ENCODE results near the gene CTNND1. TPM values are rescaled to one million over a fixed set of nuclear protein-coding genes. Genes with fewer than 3 reads are reported as not detected.

The CTNND1 gene
- total and polyA plus RNA-seq, 3 experiments from 2014 or later = 0.95 to 4.4 (median 3.1) TPM

GRCh38 chr11:57764972-57765371 is 3.4 kb downstream of the CTNND1 start:
- ChIA-PET CTCF (no interaction called here), POLR2A (no interaction called here)
- DNase-seq = no peak
- peak overlapping the region in 1 of 8 donors; percentile 37 for H3K27ac Mint-ChIP-seq
- peaks cover 0 to 7% (median 4%) of the 10 kb centered on the region in 3 donors for H3K36me3 Mint-ChIP-seq
- H3K4me1 Mint-ChIP-seq = no peaks in the 10 kb centered on the region
- no peak overlapping the region for H3K4me3 ChIP-seq (ENCODE audit: low read length)
- no peaks in the 10 kb centered on the region for H3K27me3 Mint-ChIP-seq
- H3K4me1 ChIP-seq (ENCODE audit: insufficient read depth, low read length) = no peaks in the 10 kb centered on the region
- no peak overlapping the region for H3K27ac ChIP-seq (ENCODE audit: low read depth, low read length)
- H3K36me3 ChIP-seq (ENCODE audit: insufficient read depth, low read length) = no peaks in the 10 kb centered on the region
- H3K27me3 ChIP-seq (ENCODE audit: insufficient read depth, low read length, poor library complexity, severe bottlenecking) = no peaks in the 10 kb centered on the region
- H3K9me3 Mint-ChIP-seq = no peaks in the 10 kb centered on the region
- H3K9me3 ChIP-seq (ENCODE audit: low read length) = no peaks in the 10 kb centered on the region
- no peak overlapping the region for H3K4me3 Mint-ChIP-seq

GRCh38 chr11:57770793-57771192 is 9.2 kb downstream of the CTNND1 start:
- Histone ChIP-seq H3K27ac (ENCODE audit: low read depth, low read length) (no peak overlapping the region), H3K27me3 (ENCODE audit: insufficient read depth, low read length, poor library complexity, severe bottlenecking) (no peaks in the 10 kb centered on the region), H3K9me3 (ENCODE audit: low read length) (no peaks in the 10 kb centered on the region), H3K4me1 (ENCODE audit: insufficient read depth, low read length) (no peaks in the 10 kb centered on the region), H3K36me3 (ENCODE audit: insufficient read depth, low read length) (no peaks in the 10 kb centered on the region), H3K4me3 (ENCODE audit: low read length) (no peak overlapping the region)
- ChIA-PET CTCF (interaction anchor here (1.0 to 1.1 kb wide), 2 partner anchors 12 to 30 kb away, joined by 3 read pairs; no protein-coding TSS in a partner anchor), POLR2A (interaction anchor here (0.6 kb wide), 1 partner anchor 9 kb away, joined by 7 read pairs; no protein-coding TSS in a partner anchor)
- Mint-ChIP-seq H3K4me3 (no peak overlapping the region), H3K9me3 (no peaks in the 10 kb centered on the region), H3K27me3 (peaks cover 0 to under 1% of the 10 kb centered on the region in 2 donors), H3K27ac (no peak overlapping the region), H3K36me3 (peaks cover 2 to 5% (median 4%) of the 10 kb centered on the region in 3 donors), H3K4me1 (peaks cover 3 to 6% (median 5%) of the 10 kb centered on the region in 3 donors)
- no peak for DNase-seq

GRCh38 chr11:57771365-57771764 is 9.8 kb downstream of the CTNND1 start:
- POLR2A ChIA-PET = interaction anchor here (1.0 kb wide), 1 partner anchor 20 kb away, joined by 3 read pairs; the partner anchor contains the start of gene BTBD18
- Histone ChIP-seq H3K4me1 (ENCODE audit: insufficient read depth, low read length) (no peaks in the 10 kb centered on the region), H3K9me3 (ENCODE audit: low read length) (no peaks in the 10 kb centered on the region)

GRCh38 chr11:57772562-57772961 is 11.0 kb downstream of the CTNND1 start:
- H3K4me1 Mint-ChIP-seq = peaks cover 3 to 9% (median 5%) of the 10 kb centered on the region in 3 donors
- H3K27me3 Mint-ChIP-seq = peaks cover 0 to 1% of the 10 kb centered on the region in 2 donors
- Histone ChIP-seq H3K9me3 (ENCODE audit: low read length) (no peaks in the 10 kb centered on the region), H3K4me3 (ENCODE audit: low read length) (no peak overlapping the region), H3K4me1 (ENCODE audit: insufficient read depth, low read length) (no peaks in the 10 kb centered on the region), H3K27ac (ENCODE audit: low read depth, low read length) (no peak overlapping the region), H3K27me3 (ENCODE audit: insufficient read depth, low read length, poor library complexity, severe bottlenecking) (no peaks in the 10 kb centered on the region), H3K36me3 (ENCODE audit: insufficient read depth, low read length) (no peaks in the 10 kb centered on the region)
- H3K27ac Mint-ChIP-seq = peak overlapping the region in 2 of 8 donors; percentile 43
- no peak for DNase-seq
- peaks cover 0 to 7% (median 2%) of the 10 kb centered on the region in 3 donors for H3K36me3 Mint-ChIP-seq
- H3K4me3 Mint-ChIP-seq = no peak overlapping the region
- CTCF ChIA-PET = no interaction called here
- POLR2A ChIA-PET = no interaction called here
- no peaks in the 10 kb centered on the region for H3K9me3 Mint-ChIP-seq

More at GRCh38 chr11:57771365-57771764, 9.8 kb downstream of the CTNND1 start:
- Mint-ChIP-seq H3K27ac (no peak overlapping the region), H3K4me3 (no peak overlapping the region), H3K9me3 (no peaks in the 10 kb centered on the region), H3K4me1 (peaks cover 3 to 6% (median 5%) of the 10 kb centered on the region in 3 donors), H3K27me3 (peaks cover 0 to 1% of the 10 kb centered on the region in 2 donors), H3K36me3 (peaks cover 2 to 5% (median 3%) of the 10 kb centered on the region in 3 donors)
- no peak overlapping the region for H3K4me3 ChIP-seq (ENCODE audit: low read length)
- DNase-seq = no peak
- H3K27me3 ChIP-seq (ENCODE audit: insufficient read depth, low read length, poor library complexity, severe bottlenecking) = no peaks in the 10 kb centered on the region
- CTCF ChIA-PET = interaction anchor here (1.0 kb wide), 1 partner anchor 11 kb away, joined by 3 read pairs; no protein-coding TSS in a partner anchor
- no peak overlapping the region for H3K27ac ChIP-seq (ENCODE audit: low read depth, low read length)
- no peaks in the 10 kb centered on the region for H3K36me3 ChIP-seq (ENCODE audit: insufficient read depth, low read length)

- Mint-ChIP-seq H3K9me3 (no peaks in the 10 kb centered on the region), H3K4me1 (peaks cover 3 to 9% (median 5%) of the 10 kb centered on the region in 3 donors), H3K27me3 (peaks cover 0 to 1% of the 10 kb centered on the region in 2 donors), H3K27ac (no peak overlapping the region), H3K36me3 (peaks cover 0 to 7% (median 2%) of the 10 kb centered on the region in 3 donors), H3K4me3 (no peak overlapping the region)
- ChIA-PET POLR2A (interaction anchor here (0.7 kb wide), 1 partner anchor 28 kb away, joined by 4 read pairs; no protein-coding TSS in a partner anchor), CTCF (no interaction called here)
- no peaks in the 10 kb centered on the region for H3K9me3 ChIP-seq (ENCODE audit: low read length)
- H3K27ac ChIP-seq (ENCODE audit: low read depth, low read length) = no peak overlapping the region
- H3K36me3 ChIP-seq (ENCODE audit: insufficient read depth, low read length) = no peaks in the 10 kb centered on the region
- no peak overlapping the region for H3K4me3 ChIP-seq (ENCODE audit: low read length)
- no peak for DNase-seq
- no peaks in the 10 kb centered on the region for H3K4me1 ChIP-seq (ENCODE audit: insufficient read depth, low read length)
- H3K27me3 ChIP-seq (ENCODE audit: insufficient read depth, low read length, poor library complexity, severe bottlenecking) = no peaks in the 10 kb centered on the region
Observed at GRCh38 chr11:57773026-57773598, 11.5 kb downstream of the CTNND1 start.

GRCh38 chr11:57775491-57775890 is 13.9 kb downstream of the CTNND1 start:
- no peak for DNase-seq
- H3K4me3 ChIP-seq (ENCODE audit: low read length) = no peak overlapping the region
- no peaks in the 10 kb centered on the region for H3K27me3 ChIP-seq (ENCODE audit: insufficient read depth, low read length, poor library complexity, severe bottlenecking)
- peaks cover 0 to 7% (median 0%) of the 10 kb centered on the region in 3 donors for H3K36me3 Mint-ChIP-seq
- no peak overlapping the region for H3K27ac ChIP-seq (ENCODE audit: low read depth, low read length)
- H3K4me1 ChIP-seq (ENCODE audit: insufficient read depth, low read length) = no peaks in the 10 kb centered on the region
- peak overlapping the region in 2 of 8 donors; percentile 23 to 33 for H3K27ac Mint-ChIP-seq
- POLR2A ChIA-PET = no interaction called here
- H3K9me3 ChIP-seq (ENCODE audit: low read length) = no peaks in the 10 kb centered on the region
- CTCF ChIA-PET = no interaction called here
- no peaks in the 10 kb centered on the region for H3K36me3 ChIP-seq (ENCODE audit: insufficient read depth, low read length)
- H3K27me3 Mint-ChIP-seq = peaks cover 0 to 1% of the 10 kb centered on the region in 2 donors
- H3K4me3 Mint-ChIP-seq = no peak overlapping the region
- peaks cover 3 to 14% (median 5%) of the 10 kb centered on the region in 3 donors for H3K4me1 Mint-ChIP-seq
- no peaks in the 10 kb centered on the region for H3K9me3 Mint-ChIP-seq

- Histone ChIP-seq H3K27me3 (ENCODE audit: insufficient read depth, low read length, poor library complexity, severe bottlenecking) (no peaks in the 10 kb centered on the region), H3K4me1 (ENCODE audit: insufficient read depth, low read length) (no peaks in the 10 kb centered on the region), H3K4me3 (ENCODE audit: low read length) (no peak overlapping the region), H3K36me3 (ENCODE audit: insufficient read depth, low read length) (no peaks in the 10 kb centered on the region), H3K27ac (ENCODE audit: low read depth, low read length) (no peak overlapping the region), H3K9me3 (ENCODE audit: low read length) (no peaks in the 10 kb centered on the region)
- peaks cover 0 to 7% (median 0%) of the 10 kb centered on the region in 3 donors for H3K36me3 Mint-ChIP-seq
- no peak for DNase-seq
- ChIA-PET POLR2A (no interaction called here), CTCF (interaction anchor here (1.1 kb wide), 1 partner anchor 9 kb away, joined by 4 read pairs; no protein-coding TSS in a partner anchor)
- peaks cover 0 to 1% of the 10 kb centered on the region in 2 donors for H3K27me3 Mint-ChIP-seq
- peaks cover 3 to 14% (median 5%) of the 10 kb centered on the region in 3 donors for H3K4me1 Mint-ChIP-seq
- H3K4me3 Mint-ChIP-seq = no peak overlapping the region
- H3K9me3 Mint-ChIP-seq = no peaks in the 10 kb centered on the region
- no peak overlapping the region for H3K27ac Mint-ChIP-seq
Observed at GRCh38 chr11:57776031-57776521, 14.5 kb downstream of the CTNND1 start.

- H3K36me3 Mint-ChIP-seq = peaks cover 0 to 5% (median 0%) of the 10 kb centered on the region in 3 donors
- POLR2A ChIA-PET = no interaction called here
- CTCF ChIA-PET = interaction anchor here (1.1 kb wide), 1 partner anchor 8 kb away, joined by 4 read pairs; no protein-coding TSS in a partner anchor
Observed at GRCh38 chr11:57776577-57777210, 15.1 kb downstream of the CTNND1 start.

More at GRCh38 chr11:57776577-57777210, 15.1 kb downstream of the CTNND1 start:
- Histone ChIP-seq H3K9me3 (ENCODE audit: low read length) (no peaks in the 10 kb centered on the region), H3K36me3 (ENCODE audit: insufficient read depth, low read length) (no peaks in the 10 kb centered on the region), H3K4me1 (ENCODE audit: insufficient read depth, low read length) (no peaks in the 10 kb centered on the region), H3K27me3 (ENCODE audit: insufficient read depth, low read length, poor library complexity, severe bottlenecking) (no peaks in the 10 kb centered on the region), H3K27ac (ENCODE audit: low read depth, low read length) (no peak overlapping the region), H3K4me3 (ENCODE audit: low read length) (no peak overlapping the region)
- DNase-seq = no peak
- Mint-ChIP-seq H3K27ac (peak overlapping the region in 1 of 8 donors; percentile 69), H3K4me1 (peaks cover 3 to 18% (median 10%) of the 10 kb centered on the region in 3 donors), H3K4me3 (no peak overlapping the region), H3K27me3 (peaks cover 0 to 1% of the 10 kb centered on the region in 2 donors), H3K9me3 (no peaks in the 10 kb centered on the region)

Data from CD8-positive, alpha-beta memory T cell (primary cell).